Stimulated activated CD8-positive, alpha-beta memory T cell treated with anti-CD3 and anti-CD28 coated beads, Interleukin-7, amount 100 ng/mL, for 48 hours (primary cell): Measurements from ENCODE around the gene TUBGCP6.
"Not testable (repeated sequence)": the region's sequence is repeated elsewhere in the genome, so short reads cannot be mapped to it uniquely, and the experiment has no call there.

Experiments used
- DNase-seq, 2 donors: peaks; one replicate each; pipeline ENCODE4 v3.0.0-alpha.2; 2020; ENCODE audit warnings: low read depth in 1 of 2; ENCODE audit errors: extremely low read depth in 1 of 2

Gene TUBGCP6

DNA sequence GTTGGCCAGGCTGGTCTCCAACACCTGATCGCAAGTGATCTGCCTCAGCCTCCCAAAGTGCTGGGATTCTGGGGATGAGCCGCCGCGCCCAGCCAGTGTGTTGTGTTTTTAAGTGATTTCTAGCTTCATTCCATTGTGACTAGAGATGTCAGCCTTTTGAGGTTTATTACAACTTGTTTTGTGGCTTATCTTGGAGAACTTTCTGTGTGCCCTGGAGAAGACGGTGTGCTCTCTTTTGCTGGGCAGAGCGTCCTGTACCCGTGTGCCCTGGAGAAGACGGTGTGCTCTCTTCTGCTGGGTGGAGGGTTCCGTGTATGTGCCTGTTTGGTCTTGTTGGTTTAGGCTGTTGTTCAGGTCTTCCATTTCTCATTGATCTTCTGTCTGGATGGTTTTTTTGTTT lies 31.6 kb downstream of the TUBGCP6 start:
- DNase-seq = no peak

DNA sequence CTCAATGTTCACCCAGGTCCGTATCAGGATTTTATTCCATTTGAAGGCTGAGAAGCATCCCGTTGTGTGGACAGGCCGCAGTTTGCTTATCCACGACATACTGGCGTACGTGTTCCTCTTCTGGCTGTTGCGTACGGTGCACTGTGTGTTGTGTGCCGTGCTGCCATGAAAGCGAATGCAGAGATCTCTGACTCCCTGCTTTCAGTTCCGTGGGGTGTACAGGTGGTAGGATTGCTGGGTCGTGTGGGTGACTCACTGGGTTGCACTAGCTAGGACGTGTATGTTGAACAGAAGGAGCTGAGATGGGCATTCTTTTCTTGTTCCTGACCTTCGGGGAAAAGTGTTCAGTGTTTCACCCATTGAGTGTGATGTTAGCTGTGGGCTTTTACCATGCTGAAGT lies 33.7 kb downstream of the TUBGCP6 start:
- DNase-seq = no peak

DNA sequence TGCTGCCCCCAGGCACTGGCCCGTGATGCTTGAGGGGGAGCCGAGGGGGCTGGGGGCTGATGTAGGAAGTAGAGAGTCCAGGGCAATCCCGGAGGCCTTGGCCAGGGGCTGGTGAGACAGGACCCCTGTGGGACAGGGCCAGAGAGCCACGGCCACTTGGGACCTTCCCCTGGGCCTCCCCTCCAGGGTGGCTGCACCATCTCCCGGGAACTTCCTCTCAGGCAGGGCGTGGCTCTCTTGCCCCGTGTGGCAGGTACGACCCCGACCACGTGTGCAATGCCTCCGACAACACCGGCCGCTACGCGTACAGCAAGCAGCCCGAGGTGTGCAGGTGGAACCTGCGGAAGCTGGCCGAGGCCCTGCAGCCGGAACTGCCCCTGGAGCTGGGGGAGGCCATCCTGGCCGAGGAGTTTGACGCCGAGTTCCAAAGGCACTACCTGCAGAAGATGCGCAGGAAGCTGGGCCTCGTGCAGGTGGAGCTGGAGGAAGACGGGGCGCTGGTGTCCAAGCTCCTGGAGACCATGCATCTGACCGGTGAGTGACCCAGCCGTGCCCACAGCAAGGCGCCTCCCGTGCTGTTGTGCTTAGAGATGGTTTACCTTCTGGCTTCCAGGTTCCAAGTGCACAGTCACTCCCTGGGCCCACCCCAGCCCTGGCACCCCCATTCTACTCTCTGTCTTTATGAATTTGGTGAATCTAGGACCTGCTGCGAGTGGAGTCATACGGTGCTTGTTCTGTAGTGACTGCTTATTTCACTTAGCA lies 34.3 kb downstream of the TUBGCP6 start:
- DNase-seq = no peak

DNA sequence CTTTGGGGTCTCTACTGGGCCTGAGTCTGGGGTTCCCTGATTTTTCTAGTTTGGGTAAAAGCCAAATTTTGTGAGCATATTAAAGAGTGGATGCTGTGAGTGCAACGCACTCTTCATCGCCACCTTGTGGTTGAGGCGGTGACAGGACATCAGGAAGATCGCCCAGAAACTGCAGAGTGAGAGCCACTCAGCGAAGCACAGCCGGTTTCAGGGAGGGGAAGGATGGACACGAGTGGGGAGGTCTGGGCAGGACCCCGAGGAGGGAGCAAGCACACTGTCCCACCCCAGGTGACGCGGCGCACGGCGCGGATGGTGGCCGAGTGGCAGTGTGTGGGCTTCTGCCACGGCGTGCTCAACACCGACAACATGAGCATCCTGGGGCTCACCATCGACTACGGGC lies 34.9 kb downstream of the TUBGCP6 start:
- DNase-seq = peak in 1 of 2 donors; percentile 36

DNA sequence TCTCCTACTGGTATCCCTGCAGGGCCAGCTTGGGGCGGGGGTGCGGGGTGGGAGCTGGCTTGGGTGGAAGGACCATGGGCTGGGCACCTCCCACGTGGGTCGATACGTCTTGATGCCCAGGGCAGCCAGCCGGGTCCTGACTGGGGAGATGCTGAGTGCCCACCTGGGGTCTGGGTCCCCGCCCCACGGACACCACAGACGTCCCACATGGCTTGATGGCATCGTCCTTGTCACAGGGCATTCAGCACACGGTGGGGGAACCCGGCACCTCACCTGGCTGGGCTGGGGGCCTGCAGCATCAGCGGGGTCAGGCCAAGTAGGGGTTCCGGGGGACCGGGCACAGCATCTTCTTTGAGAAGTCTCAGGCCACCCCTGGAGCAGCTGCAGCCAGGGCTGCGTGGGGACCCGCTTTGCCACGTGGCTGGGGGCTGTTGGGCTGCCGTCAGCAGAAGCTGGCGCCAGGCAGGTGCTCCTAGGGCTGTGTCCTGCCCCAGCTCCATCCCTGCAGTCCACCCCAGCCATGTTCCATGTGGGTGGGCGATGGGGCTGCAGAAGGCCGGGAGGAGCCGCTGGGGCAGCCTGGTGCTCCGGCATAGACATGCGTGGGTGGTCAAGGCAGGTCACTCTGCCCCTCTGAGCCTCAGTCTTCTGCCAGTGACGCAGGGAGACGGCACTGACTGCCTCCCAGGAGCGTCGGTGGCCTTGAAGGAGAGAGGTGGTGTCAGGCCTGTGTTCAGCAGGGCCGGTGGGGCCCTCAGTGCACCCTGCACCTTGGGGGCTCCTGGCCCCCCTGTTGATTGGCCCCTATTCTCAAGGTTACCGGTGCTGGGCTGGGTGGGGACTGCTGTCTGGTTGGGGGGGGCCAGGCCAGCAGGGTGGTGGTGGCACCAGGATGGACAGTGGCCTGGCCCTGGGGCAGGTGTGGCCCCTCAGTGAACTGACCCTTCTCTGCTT lies 35.6 kb downstream of the TUBGCP6 start:
- no peak for DNase-seq

DNA sequence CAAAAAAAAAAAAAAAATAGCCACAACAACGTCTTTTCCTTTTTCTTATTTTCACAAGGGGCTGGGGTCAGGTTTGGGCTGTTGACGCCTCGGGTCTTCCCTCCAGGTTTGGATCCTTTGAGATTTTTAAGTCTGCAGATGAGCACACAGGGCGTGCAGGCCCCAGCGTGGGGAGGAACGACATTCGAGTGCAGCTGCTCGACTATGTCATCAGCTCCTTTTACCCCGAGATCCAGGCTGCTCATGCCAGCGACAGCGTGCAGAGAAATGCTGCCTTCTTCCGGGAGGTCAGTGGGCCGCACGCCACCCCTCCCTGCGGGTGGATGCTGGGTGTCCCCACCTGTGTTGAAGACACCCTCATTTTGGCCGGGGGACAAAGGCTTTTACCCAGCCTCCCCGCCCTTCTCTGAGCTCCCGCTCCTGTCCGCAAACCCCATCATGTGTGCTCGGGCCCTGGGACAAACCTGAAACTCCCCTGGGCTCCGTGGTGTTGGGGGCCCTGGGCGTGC lies 36.3 kb downstream of the TUBGCP6 start:
- no peak for DNase-seq

DNA sequence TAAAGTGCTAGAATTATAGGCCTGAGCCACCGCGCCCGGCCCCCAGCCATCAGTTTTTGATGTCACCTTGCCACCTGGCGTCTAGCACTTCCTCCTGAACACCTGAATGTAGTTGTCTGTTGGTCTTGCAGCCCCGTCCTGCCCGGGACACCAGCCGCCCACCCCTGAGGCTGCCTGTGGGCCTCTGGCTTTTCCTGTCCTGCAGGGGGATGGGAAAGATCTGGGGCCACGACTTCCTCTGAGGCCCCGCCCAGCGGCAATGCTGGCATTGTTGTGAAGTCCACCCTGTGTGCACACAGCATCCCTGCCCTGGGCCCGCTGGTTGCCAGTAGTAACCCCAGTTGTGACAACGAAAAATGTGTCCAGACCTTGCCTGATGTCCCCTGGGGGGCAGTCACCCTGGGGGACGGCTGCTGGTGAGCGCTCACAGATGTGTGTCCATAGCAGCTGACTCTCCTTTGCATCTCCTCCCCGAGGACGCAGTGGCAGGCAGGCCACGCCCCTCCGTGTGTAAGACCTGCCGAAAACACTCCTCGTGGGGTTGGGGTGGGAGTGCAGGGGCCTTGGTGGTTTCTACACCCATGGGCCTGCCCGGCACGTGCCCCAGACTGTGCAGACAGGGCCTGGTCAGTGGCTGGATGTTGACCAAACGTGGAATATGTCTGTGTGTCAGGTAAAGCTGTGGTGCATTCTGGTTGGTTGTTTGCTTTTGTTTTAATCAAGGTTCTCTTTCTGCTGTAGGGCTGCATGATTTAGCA lies 37.3 kb downstream of the TUBGCP6 start:
- DNase-seq = no peak

DNA sequence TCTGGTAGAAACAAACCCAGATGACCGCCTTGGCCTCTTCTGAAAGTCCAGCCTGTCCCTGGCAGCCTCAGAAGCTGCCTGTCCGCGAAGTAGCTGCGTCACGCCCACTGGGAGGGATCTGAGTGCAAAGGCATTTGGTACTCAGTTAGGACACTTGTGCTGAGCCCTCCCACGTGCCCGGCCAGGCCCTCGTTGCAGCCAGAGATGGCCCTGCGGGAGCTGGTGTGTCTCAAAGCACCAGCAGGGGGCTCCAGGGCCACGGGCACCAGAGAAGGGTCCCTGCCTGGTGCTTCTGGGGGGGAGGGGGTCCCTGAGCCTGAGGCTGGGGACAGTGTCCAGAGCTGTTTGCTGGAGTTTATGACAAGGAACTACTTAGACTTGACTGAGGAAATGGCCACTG lies 38.2 kb downstream of the TUBGCP6 start:
- no peak for DNase-seq

DNA sequence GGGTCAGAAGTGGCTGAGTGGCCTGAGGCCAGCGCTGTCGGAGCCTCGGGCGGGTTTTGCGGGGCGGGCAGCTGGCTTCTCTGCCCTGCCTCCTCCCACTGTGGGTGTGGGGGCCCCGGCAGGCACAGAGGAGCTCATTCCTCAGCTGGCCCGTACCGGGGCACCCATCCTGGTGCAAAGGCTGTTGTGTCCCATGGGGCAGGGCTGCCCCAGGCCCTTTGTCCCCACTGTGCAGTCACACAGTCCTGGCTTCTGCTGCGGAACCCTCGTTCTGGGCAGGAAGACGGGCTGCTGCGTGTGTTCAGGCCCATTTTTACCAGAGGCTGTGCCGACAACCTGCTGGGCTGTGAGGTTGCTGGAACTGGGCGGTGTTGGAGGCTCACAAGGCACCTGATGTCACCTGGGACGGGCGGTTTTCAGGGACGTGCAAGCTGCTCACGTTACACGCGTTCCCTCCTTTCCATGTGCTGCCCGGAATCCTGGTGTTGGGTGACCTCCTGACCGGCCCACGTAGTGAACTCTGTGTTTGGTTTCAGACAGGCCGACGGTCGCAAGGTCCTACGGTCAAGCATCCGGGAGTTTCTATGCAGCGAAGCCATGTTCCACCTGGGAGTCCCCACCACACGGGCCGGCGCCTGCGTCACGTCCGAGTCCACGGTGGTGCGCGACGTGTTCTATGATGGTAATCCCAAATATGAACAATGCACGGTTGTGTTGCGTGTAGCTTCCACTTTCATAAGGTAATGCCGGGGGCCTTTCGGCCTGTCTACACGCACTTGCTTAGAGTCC lies 38.8 kb downstream of the TUBGCP6 start:
- no peak for DNase-seq

DNA sequence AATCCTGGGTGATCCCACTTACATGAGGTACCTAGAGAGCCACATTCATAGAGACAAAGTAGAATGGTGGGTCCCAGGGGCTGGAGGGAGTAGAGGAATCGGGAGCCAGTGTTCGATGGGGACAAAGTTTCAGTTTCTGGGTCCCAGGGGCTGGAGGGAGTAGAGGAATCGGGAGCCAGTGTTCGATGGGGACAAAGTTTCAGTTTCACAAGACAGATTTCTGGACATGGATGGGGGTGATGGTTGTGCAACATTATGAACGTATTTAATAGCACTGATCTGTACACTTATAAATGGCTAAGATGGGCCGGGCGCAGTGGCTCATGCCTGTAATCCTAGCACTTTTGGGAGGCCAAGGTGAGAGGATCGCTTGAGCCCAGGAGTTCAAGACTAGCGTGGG lies 39.8 kb downstream of the TUBGCP6 start:
- not testable (repeated sequence) for DNase-seq

DNA sequence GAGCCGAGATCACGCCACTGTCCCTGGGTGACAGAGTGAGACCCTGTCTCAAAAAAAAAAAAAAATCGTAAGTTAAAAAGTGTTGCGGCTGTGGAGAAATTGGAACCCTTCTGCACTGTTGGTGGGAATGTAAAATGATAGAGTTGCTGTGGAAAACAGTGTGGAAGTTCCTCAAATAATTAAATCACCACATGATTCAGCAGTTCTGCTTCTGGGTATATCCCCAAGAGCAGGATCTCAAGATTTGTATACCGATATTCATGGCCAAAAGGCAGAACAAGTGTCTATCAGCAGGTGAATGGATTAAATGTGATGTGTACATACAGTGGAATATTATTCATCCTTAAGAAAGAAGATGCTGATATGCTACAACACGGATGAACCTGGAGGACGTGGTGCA lies 40.3 kb downstream of the TUBGCP6 start:
- DNase-seq = no peak

DNA sequence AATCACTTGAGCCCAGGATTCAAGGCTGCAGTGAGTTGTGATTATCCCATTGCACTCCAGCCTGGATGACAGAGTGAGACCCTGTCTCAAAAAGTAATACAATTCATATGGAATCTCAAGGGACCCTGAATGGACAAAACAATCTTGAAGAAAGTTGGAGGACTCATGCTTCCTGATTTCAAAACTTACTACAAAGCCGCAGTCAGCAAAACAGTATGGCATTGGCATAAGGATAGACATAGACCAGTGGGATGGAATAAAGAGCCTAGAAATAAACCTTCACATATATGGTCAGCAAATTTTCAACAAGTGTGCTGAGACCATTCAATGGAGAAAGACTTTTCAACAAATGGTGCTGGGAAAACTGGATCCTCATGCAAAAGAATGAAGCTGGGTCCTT lies 41.5 kb downstream of the TUBGCP6 start:
- DNase-seq = no peak

DNA sequence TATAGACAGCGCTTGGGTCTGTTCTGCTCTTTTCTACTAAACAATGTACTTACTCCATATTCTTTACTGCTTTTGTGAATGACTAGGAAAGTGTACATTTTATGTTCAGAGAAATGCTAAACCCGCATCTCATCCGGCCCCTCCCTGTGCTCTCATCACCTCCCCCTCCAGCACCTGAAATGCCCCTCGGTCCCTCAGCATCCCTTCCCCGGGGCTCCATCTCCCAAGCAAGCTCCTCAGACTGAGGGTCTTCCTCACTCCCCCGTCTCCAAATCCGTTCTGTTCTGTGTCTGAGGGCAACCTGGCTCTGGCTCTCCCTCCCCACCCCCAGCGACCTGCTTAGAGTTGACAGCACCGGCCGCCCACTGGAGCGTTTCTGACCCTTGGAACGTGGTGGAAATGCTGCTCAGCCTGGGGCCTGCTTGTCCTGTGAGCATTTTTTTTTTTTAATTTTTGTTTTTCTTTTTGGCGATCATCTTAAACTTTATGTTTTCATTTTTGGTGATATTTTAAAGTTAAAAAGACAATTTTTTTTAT lies 42.6 kb downstream of the TUBGCP6 start:
- DNase-seq = no peak

DNA sequence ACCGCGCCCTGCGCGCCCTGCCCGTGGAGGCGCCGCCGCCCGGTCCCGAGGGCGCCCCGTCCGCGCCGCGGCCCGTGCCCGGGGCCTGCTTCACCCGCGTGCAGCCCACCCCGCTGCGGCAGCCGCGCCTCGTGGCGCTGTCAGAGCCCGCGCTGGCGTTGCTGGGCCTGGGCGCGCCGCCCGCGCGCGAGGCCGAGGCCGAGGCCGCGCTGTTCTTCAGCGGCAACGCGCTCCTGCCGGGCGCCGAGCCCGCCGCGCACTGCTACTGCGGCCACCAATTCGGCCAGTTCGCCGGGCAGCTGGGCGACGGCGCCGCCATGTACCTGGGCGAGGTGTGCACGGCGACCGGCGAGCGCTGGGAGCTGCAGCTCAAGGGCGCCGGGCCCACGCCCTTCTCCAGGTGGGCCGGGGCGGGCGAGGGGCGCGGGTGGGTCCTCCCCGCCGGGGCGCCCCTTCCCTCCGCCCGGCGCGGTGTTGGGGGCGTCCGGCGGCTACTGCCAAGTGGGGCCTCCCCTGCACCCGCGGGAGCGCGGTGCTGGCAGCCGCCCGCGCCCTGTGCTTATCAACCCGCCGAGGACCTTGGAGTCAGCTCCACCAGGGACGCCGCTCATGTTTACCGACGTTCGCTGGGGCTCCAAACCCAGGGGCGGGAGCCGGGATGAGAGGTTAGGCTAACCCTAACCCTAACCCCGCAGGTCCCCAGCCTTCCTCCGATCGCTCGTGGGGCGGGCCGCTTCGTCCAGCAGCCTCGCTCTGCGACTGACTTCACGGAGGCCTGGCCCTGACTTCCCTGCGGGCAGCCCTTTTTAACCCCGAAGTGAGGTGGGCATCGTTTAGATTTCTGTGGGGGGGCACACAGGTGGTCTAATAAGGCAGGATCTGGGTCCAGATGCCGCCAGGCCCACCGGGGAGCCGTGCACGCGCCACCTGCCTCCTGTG lies 43.4 kb downstream of the TUBGCP6 start:
- DNase-seq = no peak

DNA sequence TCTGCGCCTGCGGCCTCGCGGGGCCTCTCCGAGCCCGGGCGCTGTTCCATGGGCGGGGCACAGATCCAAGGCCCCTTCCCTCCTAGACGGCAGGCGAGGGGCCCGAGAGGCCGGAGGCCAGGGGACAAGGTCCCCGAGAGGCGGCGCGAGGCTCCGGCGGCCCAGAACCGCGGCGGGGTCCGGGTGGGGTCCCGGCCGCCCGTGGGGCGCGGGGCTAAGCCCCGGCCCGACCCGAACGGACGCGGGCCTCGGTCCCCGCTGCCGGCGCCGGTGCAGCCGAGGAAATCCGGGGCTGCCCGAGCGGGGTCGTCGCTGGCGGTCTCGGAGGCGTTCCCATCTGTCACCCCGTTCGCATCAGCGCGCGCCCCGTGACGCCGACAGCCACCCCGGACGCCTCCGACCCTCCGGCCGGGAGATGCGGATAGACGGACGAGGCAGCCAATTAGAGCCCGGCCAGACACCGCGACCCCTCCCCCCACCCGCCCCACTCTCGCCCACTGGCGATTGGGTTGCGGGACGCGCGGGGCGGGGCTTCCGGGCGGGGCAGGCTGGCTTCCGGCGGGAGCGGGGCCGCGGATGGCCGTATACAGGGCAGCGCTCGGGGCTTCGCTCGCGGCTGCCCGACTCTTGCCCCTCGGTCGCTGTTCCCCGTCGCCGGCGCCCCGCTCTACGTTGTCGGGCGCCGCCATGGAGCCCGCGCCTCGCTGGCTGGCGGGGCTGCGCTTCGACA lies 44.2 kb downstream of the TUBGCP6 start, which contains the start of gene SELENOO:
SELENOO (plus strand) TSS at position 551 of the 730 bp plus-strand sequence; CDS start at position 577, 26 bp downstream.
- DNase-seq = peak; percentile 85 to 87

DNA sequence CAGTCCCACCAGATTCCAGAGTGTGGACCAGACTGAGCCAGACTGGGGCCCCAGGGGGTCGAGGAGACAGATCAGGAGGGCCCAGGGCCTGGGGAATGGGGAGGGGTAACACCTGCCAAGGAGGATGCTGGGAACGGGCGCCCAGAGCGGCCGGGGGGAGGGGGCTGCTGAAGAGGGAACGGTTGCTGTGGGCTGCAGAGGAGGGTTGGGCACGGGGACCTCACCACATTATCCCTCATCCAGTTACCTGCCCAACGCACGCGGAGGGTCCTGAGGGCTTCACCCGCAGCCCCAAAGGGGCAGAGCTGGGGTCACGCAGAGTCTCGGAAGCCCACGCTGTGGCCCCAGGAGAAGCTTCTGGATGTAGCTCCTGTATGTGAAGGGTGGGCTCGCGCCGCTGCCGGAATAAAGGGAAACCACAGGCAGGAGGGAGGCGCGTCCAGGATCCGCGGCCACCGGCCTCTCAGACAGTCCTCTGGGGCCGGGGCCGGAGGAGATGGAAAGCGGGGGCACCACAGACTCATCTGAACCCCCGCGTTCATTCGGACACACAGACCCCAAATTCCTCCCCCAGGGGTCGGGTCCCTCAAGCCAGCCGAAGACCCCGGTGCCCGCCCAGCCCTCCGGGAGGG lies 44.9 kb downstream of the TUBGCP6 start:
- no peak for DNase-seq

DNA sequence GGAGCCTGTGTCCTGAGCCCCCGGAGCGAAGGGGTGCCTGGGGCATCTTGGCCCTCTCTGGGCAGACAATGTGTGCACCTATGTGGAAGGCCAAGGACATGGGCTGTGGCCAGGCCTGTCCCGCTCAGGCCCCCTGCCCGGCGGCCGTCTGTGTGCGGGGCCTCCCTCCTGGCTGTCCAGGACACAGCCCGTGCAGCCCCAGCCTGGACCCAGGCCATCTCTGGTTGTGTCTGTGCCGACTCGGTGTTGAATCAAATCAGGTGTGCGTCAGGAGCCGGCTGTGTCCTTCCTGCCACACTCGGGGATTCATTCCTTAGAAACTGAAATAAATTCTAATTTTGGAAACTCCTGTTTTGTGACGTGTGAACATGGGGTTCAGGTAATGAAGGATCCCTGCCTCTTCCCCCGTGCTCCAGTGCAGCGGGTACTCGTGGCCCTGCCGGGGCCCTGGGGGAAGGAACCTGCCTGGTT lies 45.5 kb downstream of the TUBGCP6 start:
- no peak for DNase-seq

DNA sequence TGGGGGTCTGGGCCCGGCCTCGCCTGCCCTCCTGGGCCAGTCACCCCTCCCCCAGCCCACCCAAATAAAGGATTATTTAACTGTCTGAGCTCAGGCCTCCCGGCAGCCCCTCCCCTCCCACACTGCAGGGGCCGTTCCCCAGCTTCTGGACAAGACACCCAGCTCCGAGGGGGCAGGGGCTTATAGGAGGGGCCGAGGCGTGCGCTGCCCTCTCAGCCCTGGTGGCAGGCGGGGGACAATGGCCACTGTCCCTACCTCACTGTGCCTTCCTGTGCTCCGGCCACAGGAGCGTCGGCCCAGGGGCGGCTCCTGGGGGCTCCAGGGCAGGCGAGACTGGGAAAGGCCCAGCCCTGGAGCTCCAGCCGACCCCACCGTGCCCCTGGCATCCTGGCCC lies 46.2 kb downstream of the TUBGCP6 start:
- DNase-seq = no peak
